NCI-H146 (cell line): ENCODE results near the gene DCAF5.

Experiments
- DNase-seq: peaks from one replicate; lab custom pipeline; 2025; lab: John Stamatoyannopoulos, UW

The DCAF5 gene

DNA sequence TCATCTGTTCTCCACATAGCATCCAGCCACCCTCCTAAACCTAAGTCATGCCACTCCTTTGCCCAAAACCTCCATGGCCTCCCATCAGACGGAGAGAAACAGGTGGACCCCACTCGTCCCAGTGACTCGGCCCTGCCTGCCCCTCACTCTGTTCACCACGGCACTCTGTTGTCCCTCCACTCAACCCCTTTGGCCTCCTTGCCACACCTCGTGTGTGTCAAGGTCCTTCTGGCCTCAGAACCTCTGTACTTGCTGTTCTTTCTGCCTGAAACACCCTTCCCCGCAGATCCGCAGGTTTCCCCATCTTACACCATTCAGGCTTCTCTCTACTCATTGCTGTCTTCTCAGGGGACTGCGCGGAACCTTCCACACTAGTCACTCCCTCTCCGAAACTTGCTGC lies 149.3 kb downstream of the DCAF5 start:
- no peak for DNase-seq

GRCh38 chr14:69002069-69002468 lies 150.8 kb downstream of the DCAF5 start:
- peak; percentile 5 for DNase-seq

GRCh38 chr14:69001375-69001774 lies 151.5 kb downstream of the DCAF5 start:
- no peak for DNase-seq
